NCI-H774 (cell line): Measurements from ENCODE around the gene SORD.
"Not testable (repeated sequence)": the region's sequence is repeated elsewhere in the genome, so short reads cannot be mapped to it uniquely, and the experiment has no call there.

Experiments
- DNase-seq: peaks from one replicate; lab custom pipeline; 2025; lab: John Stamatoyannopoulos, UW

The SORD gene

GRCh38 chr15:45022871-45023658, at the start of gene SORD:
Gene SORD (plus strand): TSS chr15:45023195. CDS start chr15:45023284, 89 bp downstream.
- DNase-seq, result peak; percentile 93

- DNase-seq, result not testable (repeated sequence)
Observed at GRCh38 chr15:44976183-44976582, 46.8 kb upstream of the SORD start.

GRCh38 chr15:44977781-44978180, 45.2 kb upstream of the SORD start:
- DNase-seq, result peak; percentile 33

- DNase-seq, result not testable (repeated sequence)
Observed at GRCh38 chr15:44979617-44980339, 43.2 kb upstream of the SORD start.

- DNase-seq, result not testable (repeated sequence)
Observed at GRCh38 chr15:44984144-44984543, 38.9 kb upstream of the SORD start.

- DNase-seq, result not testable (repeated sequence)
Observed at GRCh38 chr15:44986346-44987055, 36.5 kb upstream of the SORD start.

- DNase-seq, result not testable (repeated sequence)
Observed at GRCh38 chr15:44987711-44988110, 35.3 kb upstream of the SORD start.

- not testable (repeated sequence) for DNase-seq
Observed at GRCh38 chr15:44988184-44988869, 34.7 kb upstream of the SORD start.

GRCh38 chr15:44988870-44989219, 34.1 kb upstream of the SORD start:
- DNase-seq, result not testable (repeated sequence)

- DNase-seq, result not testable (repeated sequence)
Observed at GRCh38 chr15:44997632-44998031, 25.4 kb upstream of the SORD start.

GRCh38 chr15:44999105-44999504, 23.9 kb upstream of the SORD start:
- no peak for DNase-seq

GRCh38 chr15:45001180-45001579, 21.8 kb upstream of the SORD start:
- not testable (repeated sequence) for DNase-seq

GRCh38 chr15:45003731-45004410, 19.1 kb upstream of the SORD start:
- DNase-seq, result not testable (repeated sequence)

GRCh38 chr15:45004590-45005175, 18.3 kb upstream of the SORD start:
- not testable (repeated sequence) for DNase-seq

GRCh38 chr15:45009046-45009445, 13.9 kb upstream of the SORD start:
- no peak for DNase-seq

- DNase-seq, result not testable (repeated sequence)
Observed at GRCh38 chr15:45015114-45015513, 7.9 kb upstream of the SORD start.

GRCh38 chr15:45020222-45020900, 2.6 kb upstream of the SORD start:
- not testable (repeated sequence) for DNase-seq

- DNase-seq, result not testable (repeated sequence)
Observed at GRCh38 chr15:45020901-45021259, 2.1 kb upstream of the SORD start.

- DNase-seq, result no peak
Observed at GRCh38 chr15:45021348-45021747, 1.6 kb upstream of the SORD start.

GRCh38 chr15:45023659-45024225, 747 bp downstream of the SORD start:
- no peak for DNase-seq
